Stimulated activated CD8-positive, alpha-beta memory T cell treated with anti-CD3 and anti-CD28 coated beads, Interleukin-7, amount 100 ng/mL, for 48 hours (primary cell): ENCODE results near the gene LHFPL2.
A peak's percentile ranks its signal among the peaks of the same experiment; 100 is the strongest.

ENCODE experiments used
- DNase-seq, 2 donors: peaks; one replicate each; pipeline ENCODE4 v3.0.0-alpha.2; 2020; ENCODE audit warnings: low read depth in 1 of 2; ENCODE audit errors: extremely low read depth in 1 of 2

The LHFPL2 gene

DNA sequence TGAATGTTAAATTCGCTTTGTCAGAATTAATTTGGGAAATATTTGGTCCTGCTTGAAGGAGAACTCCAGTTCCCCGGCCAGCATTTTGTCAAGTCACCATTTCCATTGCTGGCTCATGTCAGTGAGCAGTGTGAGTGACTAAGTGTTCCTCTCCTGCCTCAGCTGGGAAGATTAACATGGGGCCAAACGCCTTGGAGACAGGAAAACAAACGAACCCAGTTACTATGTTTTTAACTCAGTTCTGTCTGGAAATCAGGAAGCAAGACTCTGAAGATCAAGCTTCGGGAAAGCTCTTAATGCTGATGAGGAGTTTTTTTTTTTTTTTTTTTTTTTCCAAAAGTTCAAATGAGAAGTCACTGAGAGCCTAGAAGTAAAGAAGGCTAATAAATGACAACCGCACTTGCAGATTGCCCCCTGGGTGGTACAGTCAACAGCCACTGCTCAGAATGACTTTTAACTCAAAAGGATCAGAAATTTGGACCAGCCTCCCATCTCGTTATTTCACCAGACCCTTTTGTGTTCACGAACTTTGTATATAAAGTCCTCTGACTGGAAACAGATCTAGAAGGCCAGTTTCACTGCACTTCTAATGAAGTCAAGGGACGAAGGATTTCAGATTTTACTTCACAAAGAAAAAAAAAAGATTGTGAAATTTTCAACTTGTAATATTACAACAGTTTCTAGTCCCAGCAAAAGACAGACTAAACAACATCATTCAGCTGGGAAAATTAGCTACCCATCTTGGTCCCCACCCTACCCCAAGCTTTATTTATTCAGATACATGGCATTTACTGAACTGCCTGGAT, 121.3 kb downstream of the LHFPL2 start:
- no peak for DNase-seq

GRCh38 chr5:78526049-78526525, 122.5 kb downstream of the LHFPL2 start:
- no peak for DNase-seq

DNA sequence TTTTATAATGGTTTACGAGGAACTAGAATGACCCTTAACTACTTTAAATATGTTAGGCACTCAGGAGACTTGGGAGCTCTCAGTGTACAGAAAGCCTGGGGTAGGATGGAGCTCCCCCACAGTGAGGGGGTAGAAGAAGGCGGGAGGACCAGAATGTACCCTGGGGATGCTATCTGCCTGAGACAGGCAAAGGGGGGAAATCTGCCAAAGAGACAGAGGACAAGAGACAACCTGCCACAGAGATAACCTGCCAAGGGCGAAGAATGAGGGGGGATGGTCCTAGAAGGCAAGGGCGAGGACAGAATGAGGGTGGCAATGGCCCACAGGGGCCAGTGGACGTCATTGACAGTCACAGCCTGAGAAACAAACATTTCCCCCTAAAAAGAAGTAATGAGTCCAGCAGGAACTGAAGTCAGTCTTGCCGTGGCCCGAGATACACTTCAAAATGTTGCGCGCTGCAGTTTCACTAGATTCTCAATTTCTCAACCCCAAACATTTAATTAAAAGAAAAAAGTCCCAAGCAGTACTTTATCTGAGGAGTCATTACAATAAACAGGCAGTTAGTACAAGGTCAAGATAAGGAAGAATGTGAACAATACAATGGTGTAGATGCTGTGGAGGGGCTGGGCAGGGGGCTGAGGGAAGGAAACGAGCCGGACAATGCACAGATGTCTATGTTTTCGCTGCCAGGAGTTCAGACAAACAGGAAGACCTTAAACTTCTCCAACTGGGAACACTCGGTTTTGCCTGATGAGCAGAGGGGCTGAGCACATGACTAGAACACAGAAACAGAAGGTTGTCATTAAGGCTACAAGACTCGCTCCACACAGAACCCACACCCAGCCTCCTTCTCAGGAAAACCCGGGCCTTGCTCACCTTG, 125.0 kb downstream of the LHFPL2 start:
- DNase-seq = no peak

GRCh38 chr5:78522476-78523260, 125.9 kb downstream of the LHFPL2 start:
- no peak for DNase-seq

DNA sequence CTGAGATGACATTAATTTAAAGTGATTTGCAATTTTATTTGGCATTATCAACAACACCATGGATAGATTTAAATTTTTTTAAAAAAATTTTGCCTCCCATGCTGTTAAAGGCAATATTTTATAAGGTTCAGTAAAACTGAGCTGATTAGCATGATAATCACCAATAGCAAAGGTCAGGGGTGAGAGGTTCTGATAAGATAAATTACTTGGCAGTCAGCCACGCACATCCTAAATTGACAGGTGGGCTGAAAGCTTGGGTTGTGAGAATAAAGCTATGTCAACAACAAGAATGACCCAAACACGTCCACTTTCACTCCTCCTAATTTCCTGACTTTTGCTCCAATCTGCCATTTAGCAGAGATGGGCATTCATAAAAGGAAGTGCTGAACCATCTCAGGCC, 127.1 kb downstream of the LHFPL2 start:
- DNase-seq = no peak

GRCh38 chr5:78519198-78519941, 129.2 kb downstream of the LHFPL2 start:
- no peak for DNase-seq

DNA sequence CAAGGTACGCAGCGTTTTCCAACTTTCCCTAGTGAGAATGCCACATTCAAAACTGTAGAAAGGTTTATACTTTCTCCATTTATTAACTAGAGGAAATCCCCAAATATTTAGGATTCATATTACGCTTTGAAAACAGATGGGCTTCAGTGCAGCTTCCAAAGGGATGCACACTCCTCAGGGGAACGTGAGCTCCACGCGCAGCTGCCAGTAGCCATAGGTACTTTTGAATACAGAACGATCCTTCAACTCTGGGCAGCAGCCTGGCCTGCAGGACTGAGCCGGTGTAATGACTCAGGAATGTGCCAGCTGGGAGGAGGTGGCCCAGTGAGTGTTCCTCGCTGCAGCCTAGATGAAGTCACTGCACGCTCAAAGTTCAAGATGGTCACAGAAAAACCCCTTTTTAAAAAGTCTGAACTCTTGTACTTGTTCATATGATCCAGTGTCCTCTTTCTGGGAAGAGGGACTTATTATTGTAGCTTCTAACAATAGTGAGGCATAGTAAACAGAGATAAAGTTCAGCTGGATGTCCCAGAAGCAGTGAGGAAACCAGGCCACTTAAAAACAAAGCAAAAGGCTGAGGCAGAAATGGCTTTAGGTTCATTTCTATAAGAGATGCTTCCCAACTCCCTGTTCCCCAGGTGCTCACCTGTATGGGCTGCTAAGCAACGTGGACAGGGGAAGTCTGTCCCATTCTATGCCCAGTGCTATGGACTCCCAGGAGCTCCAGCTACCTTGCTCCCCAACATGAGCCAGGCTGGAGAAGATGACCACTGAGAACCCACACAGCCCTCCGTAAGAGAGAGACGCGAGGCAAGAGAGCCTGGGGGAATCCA, 130.0 kb downstream of the LHFPL2 start:
- DNase-seq = no peak

DNA sequence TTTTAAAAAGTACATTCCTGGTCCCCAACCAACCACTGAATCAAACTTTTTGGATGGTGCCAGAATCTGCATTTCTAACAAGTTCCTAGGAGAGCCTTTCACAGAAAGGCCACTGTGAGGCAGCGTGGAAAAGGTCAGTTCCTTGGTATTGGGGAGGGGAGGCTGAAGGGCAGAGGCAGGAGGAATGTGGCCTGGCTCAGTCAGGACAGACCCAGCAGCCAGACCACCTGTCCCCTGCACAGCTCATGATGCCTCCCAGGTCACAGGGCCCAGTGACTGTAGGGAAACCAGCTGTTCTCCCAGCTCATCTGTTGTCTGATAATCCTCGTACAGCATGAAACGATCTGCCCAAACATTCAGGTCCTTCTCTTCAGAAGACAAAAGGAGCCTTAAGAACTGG, 132.9 kb downstream of the LHFPL2 start:
- DNase-seq = no peak

DNA sequence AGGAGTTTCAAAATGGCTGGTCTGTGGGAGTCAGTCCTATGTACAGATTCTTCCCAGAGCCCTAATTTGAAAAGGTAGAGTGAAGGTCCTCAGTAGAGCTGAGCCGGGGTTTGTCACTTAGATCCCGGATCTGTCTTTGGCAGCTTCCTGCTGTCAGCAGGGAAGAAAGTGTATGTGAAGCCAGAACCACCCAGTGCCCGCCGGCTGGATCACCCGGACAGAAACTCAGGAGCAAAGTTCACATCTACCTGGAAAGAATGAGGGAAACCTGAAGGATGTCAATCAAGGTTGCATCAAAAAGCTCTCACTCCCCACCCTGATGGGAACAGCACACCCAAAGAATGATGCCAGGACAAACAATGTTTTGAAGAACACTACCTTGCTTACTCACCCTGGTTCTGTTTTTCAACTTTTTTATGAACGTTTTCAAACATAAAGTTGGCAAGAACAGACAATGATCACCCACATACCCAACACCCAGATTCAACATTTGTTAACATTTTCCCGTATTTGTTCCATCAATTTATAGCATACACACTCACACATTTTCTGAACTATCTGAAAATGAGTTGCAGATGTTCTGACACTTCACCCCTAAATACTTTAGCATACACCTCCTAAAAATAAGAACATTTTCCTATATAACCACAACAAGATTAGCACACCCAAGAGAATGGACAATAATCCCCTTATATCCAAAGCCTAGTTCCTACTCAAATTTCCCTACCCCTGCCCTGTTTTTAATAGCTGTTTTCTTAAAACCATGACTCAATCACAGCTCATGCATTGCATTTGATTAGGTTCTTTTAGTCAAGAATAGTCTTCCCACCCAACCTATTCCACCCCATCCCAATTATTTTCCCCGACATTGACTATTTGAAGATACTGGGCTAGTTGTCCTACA, 133.9 kb downstream of the LHFPL2 start:
- no peak for DNase-seq

GRCh38 chr5:78513441-78513840, 135.1 kb downstream of the LHFPL2 start:
- no peak for DNase-seq

- no peak for DNase-seq
Measured at GRCh38 chr5:78512435-78512834, 136.1 kb downstream of the LHFPL2 start.

DNA sequence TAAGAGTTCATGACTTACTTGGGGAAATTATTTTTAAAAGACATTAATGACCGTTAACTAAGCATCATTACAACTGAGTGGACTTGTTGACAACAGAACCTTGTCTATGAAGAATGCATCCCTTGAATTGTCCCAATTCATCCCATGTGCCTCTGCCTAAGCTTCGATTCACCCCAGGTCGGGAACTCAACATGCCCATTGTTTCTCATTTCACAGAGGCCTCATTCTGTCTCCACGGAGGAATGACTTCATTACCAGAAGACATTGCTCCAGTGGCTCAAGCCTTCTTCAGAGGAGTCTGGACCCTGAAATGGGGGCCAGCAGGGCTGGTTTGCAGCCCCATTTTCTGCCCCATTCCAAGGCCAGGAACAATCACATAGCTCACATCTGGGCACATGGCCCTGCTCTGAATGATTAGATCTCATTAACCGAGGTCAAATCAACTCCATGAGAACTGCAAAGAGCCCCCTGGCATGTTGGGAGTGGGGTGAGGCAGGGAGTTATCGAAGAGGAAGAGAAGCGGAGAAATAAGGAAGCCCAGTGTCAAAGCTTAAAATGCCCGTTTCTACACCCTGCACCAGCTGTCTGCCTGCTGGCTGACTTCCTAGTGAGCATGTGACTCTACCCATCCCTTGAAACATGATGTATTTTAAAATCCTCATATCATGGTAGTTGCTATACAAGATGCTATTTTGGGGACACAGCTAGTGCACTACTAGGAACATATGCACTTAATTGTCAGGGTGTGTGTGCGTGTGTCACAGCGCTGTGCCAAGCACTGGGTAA, 137.3 kb downstream of the LHFPL2 start:
- DNase-seq = no peak

DNA sequence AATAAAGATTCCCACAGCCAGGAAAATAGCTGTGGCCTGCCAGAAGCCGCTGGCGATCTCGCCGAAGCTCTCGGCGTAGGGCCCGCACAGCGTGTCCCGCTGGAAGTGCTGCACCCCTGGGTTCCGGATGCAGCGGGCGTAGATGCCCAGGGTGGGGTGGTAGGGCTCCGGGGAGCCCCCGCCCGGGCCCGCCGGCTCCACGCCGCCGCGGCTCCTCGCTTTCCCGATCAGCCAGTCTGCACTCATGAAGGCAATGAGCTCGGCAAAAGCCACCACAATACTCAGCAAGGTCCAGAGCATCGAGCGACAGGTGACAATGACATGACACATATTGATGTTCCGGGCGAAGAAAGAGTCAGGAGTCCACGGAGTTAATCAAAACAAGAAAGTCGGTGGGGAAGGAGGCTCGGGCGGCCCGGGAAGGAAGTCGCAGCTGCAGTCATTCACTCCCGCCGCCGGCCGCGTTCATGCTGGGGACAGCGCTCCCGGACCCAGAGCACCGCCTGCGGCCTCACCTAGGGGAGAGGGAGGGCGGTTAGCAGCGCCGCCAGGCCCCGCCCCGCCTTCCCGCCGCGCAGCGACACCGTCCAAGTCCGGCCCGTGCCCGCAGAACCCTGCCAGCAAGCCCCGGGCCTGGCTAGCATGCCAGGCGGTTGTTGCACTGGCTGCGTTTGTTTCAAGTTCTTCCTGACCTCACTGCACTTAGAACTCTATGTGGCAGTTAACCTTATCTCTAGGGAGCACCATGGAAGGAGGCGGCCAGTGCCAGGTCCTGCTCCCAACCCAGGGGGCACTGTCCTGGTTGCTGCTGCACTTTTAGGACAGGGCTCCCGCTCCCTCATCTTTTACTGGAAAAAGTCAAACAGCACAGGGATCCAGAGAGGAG, 138.4 kb downstream of the LHFPL2 start:
- DNase-seq = peak; percentile 11

- DNase-seq = no peak
Measured at GRCh38 chr5:78509145-78509865, 139.3 kb downstream of the LHFPL2 start.

GRCh38 chr5:78508186-78508765, 140.3 kb downstream of the LHFPL2 start:
- no peak for DNase-seq

DNA sequence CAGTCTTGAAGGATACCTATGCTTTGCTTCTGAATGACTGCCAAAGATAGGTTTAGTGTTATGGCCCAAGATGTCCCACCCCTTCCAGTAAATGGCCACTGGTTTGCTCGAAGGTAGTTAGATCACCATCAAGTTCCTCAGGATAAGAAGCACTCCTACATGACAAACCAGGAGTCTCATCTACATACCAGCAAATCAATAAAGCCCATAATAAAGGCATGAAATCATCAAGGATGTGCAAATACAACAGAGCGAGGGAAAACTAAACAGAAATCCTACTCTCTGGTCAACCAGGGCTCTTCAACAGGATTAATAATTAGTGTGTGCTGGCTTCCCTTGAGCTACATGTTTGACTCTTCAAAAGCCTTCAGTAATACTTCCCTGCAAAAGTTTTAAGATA, 141.0 kb downstream of the LHFPL2 start:
- DNase-seq = no peak
